Vagina (tissue), 2 donors: ENCODE measurements around the gene FKBP1C.

Source experiments
- POLR2A ChIP-seq, 2 donors: fragments of 450-650 bp; IDR thresholded peaks; one replicate each; pipeline ENCODE4 v1.6.1; 2017; ENCODE audit warnings: antibody characterized with exemption in 2 of 2, mild to moderate bottlenecking in 2 of 2, moderate library complexity in 2 of 2
- TF ChIP-seq, protein P1 (sequence below), 3 experiments: fragments of 450-650 bp in 2 of 3; fragments of 200-600 bp in 1 of 3; sonication (generic) in 1 of 3; IDR thresholded peaks; one replicate each; pipeline ENCODE4 v1.5.1; 2017 to 2019; ENCODE audit warnings: antibody characterized with exemption in 3 of 3, mild to moderate bottlenecking in 2 of 3, moderate library complexity in 2 of 3

DNA sequence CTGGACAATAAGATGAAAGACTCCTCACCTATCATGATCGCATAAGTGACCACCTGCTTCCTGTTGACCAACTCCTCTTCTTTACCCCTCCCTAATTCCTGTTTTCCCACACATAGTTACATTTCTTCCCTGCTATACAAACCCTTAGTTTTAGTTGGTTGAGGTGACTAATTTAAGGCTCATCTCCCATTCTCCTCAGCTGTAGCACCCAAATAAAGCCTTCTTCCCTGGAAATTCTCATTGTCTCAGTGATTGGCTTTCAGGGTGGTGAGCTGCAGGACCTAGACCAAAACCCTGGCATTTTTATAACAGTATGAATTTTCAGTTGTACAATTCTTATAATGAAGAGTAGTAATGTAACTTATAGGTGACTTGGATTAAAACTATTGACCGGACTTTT lies 2.1 kb downstream of the FKBP1C start:
- TF ChIP-seq, protein P1, sequence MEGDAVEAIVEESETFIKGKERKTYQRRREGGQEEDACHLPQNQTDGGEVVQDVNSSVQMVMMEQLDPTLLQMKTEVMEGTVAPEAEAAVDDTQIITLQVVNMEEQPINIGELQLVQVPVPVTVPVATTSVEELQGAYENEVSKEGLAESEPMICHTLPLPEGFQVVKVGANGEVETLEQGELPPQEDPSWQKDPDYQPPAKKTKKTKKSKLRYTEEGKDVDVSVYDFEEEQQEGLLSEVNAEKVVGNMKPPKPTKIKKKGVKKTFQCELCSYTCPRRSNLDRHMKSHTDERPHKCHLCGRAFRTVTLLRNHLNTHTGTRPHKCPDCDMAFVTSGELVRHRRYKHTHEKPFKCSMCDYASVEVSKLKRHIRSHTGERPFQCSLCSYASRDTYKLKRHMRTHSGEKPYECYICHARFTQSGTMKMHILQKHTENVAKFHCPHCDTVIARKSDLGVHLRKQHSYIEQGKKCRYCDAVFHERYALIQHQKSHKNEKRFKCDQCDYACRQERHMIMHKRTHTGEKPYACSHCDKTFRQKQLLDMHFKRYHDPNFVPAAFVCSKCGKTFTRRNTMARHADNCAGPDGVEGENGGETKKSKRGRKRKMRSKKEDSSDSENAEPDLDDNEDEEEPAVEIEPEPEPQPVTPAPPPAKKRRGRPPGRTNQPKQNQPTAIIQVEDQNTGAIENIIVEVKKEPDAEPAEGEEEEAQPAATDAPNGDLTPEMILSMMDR (IDR thresholded peaks at IDR 0.05), result no peak
- TF ChIP-seq POLR2A (IDR thresholded peaks at IDR 0.05), result no peak
